Esophagus muscularis mucosa (tissue), 4 donors: ENCODE data around the gene ATF5. TPM values are rescaled to one million over a fixed set of nuclear protein-coding genes. Genes with fewer than 3 reads are reported as not detected.

Experiments
- DNase-seq: peaks from one replicate; pipeline ENCODE4 v3.0.0-alpha.2; 2017; ENCODE audit errors: extremely low spot score
- H3K27ac ChIP-seq, 4 donors: fragments of 200-600 bp; sonication (generic); replicated peaks in 1 of 4; 1 replicate in 3 of 4; 2 replicates in 1 of 4; pipeline ENCODE4 v1.5.1; 2016 to 2019; ENCODE audit warnings: mild to moderate bottlenecking in 1 of 4
- H3K27me3 ChIP-seq, 4 donors: fragments of 200-600 bp; sonication (generic); one replicate each; pipeline versions ENCODE4 v1.5.1 to v1.6.0; 2016 to 2019
- H3K36me3 ChIP-seq, 4 donors: fragments of 200-600 bp; sonication (generic); one replicate each; pipeline ENCODE4 v1.5.1; 2016 to 2019
- H3K4me1 ChIP-seq, 4 donors: fragments of 200-600 bp; sonication (generic); one replicate each; pipeline ENCODE4 v1.5.1; 2016 to 2019
- H3K4me3 ChIP-seq, 4 donors: fragments of 200-600 bp; sonication (generic); 1 replicate in 2 of 4; 2 replicates in 2 of 4; pipeline ENCODE4 v1.5.1; 2016 to 2019; ENCODE audit warnings: mild to moderate bottlenecking in 4 of 4, moderate library complexity in 1 of 4
- H3K9me3 ChIP-seq, 4 donors: fragments of 200-600 bp; sonication (generic); 1 replicate in 3 of 4; 2 replicates in 1 of 4; pipeline ENCODE4 v1.5.1; 2016 to 2019
- EP300 ChIP-seq: sonication (generic); formaldehyde crosslinking; IDR thresholded peaks from one replicate; pipeline ENCODE4 v1.6.1; 2017; ENCODE audit warnings: antibody characterized with exemption
- POLR2A ChIP-seq: fragments of 450-650 bp; IDR thresholded peaks from one replicate; pipeline ENCODE4 v1.6.1; 2017; ENCODE audit warnings: antibody characterized with exemption, moderate library complexity, mild to moderate bottlenecking, low read depth
- POLR2AphosphoS5 ChIP-seq, 2 donors: sonication (generic); formaldehyde crosslinking; IDR thresholded peaks; one replicate each; pipeline ENCODE4 v1.6.1; 2017; ENCODE audit warnings: antibody characterized with exemption in 2 of 2
- WGBS: methylation state at CpG from one replicate; pipeline ENCODE4 v1.1.5; 2018; 5-methylcytosine and 5-hydroxymethylcytosine counted together
- intact Hi-C: fragments of 100-400 bp; cut with DNase I; formaldehyde crosslinking; loops from one replicate; pipeline ENCODE4 v1.15.1; 2023
- total RNA-seq, 4 donors: library from RNA; depleted of rRNA; stranded (reverse); fragments of >200 nt; gene quantifications; one replicate each; pipeline versions ENCODE4 v1.1.0 to v1.2.1, GENCODE V29; 2016
- TF ChIP-seq, protein P1 (sequence below), 3 experiments: fragments of 200-600 bp in 2 of 3; fragments of 450-650 bp in 1 of 3; sonication (generic) in 2 of 3; IDR thresholded peaks; one replicate each; pipeline ENCODE4 v1.5.1; 2017 to 2019; ENCODE audit warnings: antibody characterized with exemption in 3 of 3, mild to moderate bottlenecking in 2 of 3, moderate library complexity in 1 of 3

The ATF5 gene
- total RNA-seq, 4 donors from 2014 or later = 12.0 to 22.0 (median 14.4) TPM

DNA sequence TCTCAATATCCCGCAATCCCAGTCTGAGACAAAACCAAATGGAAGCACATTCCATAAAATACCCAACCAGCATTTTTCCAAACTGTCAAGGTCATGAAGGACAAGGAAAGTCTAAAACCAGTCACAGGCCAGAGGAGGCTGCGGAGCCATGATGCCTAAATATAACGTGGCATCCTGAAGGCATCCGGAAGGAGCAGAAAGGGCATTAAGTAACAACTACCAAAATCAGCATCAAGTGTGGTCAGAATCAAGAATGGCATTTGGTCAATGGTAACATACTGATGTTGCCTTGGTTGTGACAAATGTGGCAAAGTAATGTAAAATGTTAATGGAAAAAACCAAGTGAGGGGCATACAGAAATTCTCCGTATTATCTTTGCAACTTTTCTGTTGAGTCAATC, 3.5 kb upstream of the ATF5 start:
- Histone ChIP-seq H3K27me3 (no peaks in the 10 kb centered on the region), H3K4me3 (no peak overlapping the region), H3K36me3 (peaks cover 5 to 71% (median 57%) of the 10 kb centered on the region in 4 donors), H3K27ac (no peak overlapping the region), H3K4me1 (peaks cover 20 to 70% (median 46%) of the 10 kb centered on the region in 4 donors), H3K9me3 (no peaks in the 10 kb centered on the region)
- DNase-seq = no peak
- 92% methylated on average over 5 of the region's 5 CpGs for WGBS
- TF ChIP-seq POLR2AphosphoS5 (IDR thresholded peaks at IDR 0.05) = no peak
- TF ChIP-seq, protein P1, sequence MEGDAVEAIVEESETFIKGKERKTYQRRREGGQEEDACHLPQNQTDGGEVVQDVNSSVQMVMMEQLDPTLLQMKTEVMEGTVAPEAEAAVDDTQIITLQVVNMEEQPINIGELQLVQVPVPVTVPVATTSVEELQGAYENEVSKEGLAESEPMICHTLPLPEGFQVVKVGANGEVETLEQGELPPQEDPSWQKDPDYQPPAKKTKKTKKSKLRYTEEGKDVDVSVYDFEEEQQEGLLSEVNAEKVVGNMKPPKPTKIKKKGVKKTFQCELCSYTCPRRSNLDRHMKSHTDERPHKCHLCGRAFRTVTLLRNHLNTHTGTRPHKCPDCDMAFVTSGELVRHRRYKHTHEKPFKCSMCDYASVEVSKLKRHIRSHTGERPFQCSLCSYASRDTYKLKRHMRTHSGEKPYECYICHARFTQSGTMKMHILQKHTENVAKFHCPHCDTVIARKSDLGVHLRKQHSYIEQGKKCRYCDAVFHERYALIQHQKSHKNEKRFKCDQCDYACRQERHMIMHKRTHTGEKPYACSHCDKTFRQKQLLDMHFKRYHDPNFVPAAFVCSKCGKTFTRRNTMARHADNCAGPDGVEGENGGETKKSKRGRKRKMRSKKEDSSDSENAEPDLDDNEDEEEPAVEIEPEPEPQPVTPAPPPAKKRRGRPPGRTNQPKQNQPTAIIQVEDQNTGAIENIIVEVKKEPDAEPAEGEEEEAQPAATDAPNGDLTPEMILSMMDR (IDR thresholded peaks at IDR 0.05) = no peak
- no peak for TF ChIP-seq EP300
- TF ChIP-seq POLR2A = no peak
- intact Hi-C loops = no loop called here

DNA sequence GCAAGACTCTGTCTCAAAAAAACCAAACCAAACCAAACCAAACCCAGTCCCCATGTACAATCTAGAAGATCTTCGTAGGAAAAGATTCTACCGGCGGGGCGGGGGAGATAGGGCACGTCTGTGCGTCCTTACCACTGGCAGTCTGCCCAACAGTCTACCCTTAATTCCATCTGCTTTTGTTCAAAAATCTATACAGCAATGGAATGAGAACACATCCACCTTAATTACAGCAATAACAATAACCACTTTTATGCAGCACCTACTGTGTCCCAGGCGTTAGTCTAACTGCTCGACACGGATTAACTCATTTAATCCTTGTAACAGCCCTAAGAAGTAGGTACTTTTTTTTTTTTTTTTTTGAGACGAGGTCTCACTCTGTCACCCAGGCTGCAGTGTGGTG, 2.5 kb upstream of the ATF5 start:
- Histone ChIP-seq H3K4me3 (no peak overlapping the region), H3K4me1 (peaks cover 20 to 74% (median 50%) of the 10 kb centered on the region in 4 donors), H3K36me3 (peaks cover 5 to 61% (median 48%) of the 10 kb centered on the region in 4 donors), H3K9me3 (no peaks in the 10 kb centered on the region), H3K27ac (no peak overlapping the region), H3K27me3 (no peaks in the 10 kb centered on the region)
- DNase-seq = no peak
- 92% methylated on average over 10 of the region's 10 CpGs for WGBS
- intact Hi-C loops = no loop called here
- no peak for TF ChIP-seq POLR2A
- no peak for TF ChIP-seq EP300
- TF ChIP-seq POLR2AphosphoS5 (IDR thresholded peaks at IDR 0.05) = no peak
- TF ChIP-seq, protein P1 (IDR thresholded peaks at IDR 0.05) = no peak

DNA sequence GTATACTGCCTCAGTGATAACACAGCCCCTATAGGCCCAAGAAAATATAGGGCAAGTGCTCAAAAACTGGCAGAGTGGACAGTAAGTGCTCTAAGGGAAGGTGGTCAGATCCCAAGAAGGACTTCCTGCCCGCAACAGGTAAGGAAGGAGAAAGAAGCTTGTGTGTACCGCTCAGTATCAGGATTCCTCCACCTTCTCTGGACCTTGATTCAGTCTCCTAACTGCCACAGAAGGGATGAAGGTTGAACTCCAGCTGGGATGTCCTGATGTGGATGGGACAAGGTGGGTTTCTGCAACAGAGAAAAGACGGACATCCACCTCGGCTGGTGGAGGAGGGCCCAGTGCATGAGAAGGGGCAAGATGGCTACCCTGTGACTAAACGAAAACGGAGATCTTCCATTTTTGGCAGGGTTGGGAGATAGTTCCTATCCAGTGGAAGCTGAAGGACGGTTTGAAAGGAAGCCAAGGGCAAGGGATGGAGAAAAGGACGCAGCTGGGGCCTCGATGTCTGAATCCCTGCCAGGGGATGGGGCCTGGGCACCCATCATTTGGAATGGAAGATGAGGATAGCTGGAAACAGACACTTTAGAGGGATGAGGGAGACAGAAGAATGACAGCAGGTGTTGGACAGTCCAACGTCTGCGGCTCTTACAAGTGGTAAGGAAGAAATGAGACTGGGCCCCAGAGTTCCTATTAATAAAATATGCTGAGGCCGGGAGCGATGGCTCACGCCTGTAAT, 1.3 kb upstream of the ATF5 start:
- intact Hi-C loops = no loop called here
- Histone ChIP-seq H3K27me3 (no peaks in the 10 kb centered on the region), H3K27ac (peak overlapping the region; percentile 7 to 94 (median 90)), H3K36me3 (peaks cover 0 to 54% (median 45%) of the 10 kb centered on the region in 4 donors), H3K9me3 (no peaks in the 10 kb centered on the region), H3K4me3 (peak overlapping the region; percentile 71 to 90 (median 84)), H3K4me1 (peaks cover 20 to 67% (median 50%) of the 10 kb centered on the region in 4 donors)
- WGBS = 80% methylated on average over 14 of the region's 14 CpGs
- DNase-seq = no peak
- TF ChIP-seq POLR2A (no peak), POLR2AphosphoS5 (IDR thresholded peaks at IDR 0.05) (no peak), EP300 (no peak)
- TF ChIP-seq, protein P1 (IDR thresholded peaks at IDR 0.05) = no peak

DNA sequence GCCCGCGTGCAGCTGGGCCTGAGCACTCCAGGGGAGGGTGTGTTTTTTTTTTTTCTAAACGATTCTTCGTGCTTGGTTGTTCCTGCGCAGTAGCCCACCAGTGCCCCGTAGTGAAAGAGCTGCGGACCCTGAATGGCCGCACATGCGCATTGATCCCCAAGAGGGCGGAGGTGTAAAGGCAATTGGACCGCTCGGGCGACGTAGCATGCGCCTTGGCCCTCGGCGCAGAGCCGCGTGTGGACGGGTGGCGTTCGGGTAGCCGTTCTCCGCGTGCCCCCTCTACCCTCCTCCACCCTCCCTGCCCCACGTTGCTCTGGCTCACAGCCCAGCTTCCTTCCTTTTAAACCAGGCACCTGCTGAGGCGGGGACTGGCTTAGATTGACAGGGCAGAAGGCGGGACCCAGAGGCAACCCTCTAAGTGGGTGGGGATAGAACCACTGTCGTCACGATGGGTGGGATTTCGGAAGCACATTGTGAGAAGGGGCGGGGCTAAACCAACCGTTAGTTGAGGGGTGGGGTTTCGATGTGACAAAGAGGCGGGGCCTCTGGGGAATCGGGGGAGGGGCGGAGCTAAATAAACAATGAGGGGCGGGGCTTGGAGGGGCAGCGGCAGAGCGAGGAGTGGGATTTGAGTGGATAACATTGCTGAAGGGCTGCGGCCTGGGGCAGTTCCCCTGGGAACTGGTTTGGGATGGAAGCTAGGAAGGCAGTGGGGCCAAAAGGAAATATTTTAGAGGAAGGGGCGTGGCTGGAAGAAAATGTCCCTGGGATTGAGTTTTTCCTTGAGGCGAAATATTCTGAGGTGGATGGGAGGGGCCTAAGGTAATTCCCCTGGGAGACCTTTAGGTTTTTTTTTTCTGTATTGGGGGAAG, 842 bp downstream of the ATF5 start:
- H3K9me3 ChIP-seq = no peaks in the 10 kb centered on the region
- WGBS = 2% methylated on average over 43 of the region's 43 CpGs
- H3K36me3 ChIP-seq = peaks cover 0 to 38% (median 26%) of the 10 kb centered on the region in 4 donors
- intact Hi-C loops = no loop called here
- peak overlapping the region; percentile 88 to 94 (median 92) for H3K27ac ChIP-seq
- H3K27me3 ChIP-seq = no peaks in the 10 kb centered on the region
- TF ChIP-seq, protein P1 (IDR thresholded peaks at IDR 0.05) = peak in 2 of 3 experiments; percentile 8 to 14
- TF ChIP-seq EP300 = no peak
- peak; percentile 35 for TF ChIP-seq POLR2A
- peak; percentile 62 to 87 for TF ChIP-seq POLR2AphosphoS5 (IDR thresholded peaks at IDR 0.05)
- peaks cover 18 to 45% (median 38%) of the 10 kb centered on the region in 4 donors for H3K4me1 ChIP-seq
- peak overlapping the region; percentile 71 to 90 (median 84) for H3K4me3 ChIP-seq
- peak; percentile 98 for DNase-seq
